ENCODE data around the gene RAB1A. TPM values are rescaled to one million over a fixed set of nuclear protein-coding genes. Genes with fewer than 3 reads are reported as not detected.

Gene RAB1A
- total and polyA plus RNA-seq, 2 of the 13 experiments (the other 11 are each of a cell fraction or from before 2014, with no cell fraction given): 206 to 226 TPM

- TF ChIP-seq PTBP1 (IDR thresholded peaks at IDR 0.05; ENCODE audit: low read depth, low read length, poor library complexity, severe bottlenecking) (no peak), ZSCAN25 (CRISPR knock-in tag; IDR thresholded peaks at IDR 0.05) (0 out of 2 replicates have a peak, but pooled peaks have one; percentile 41), ZNF672 (CRISPR knock-in tag; IDR thresholded peaks at IDR 0.05) (no peak), SSRP1 (CRISPR knock-in tag; IDR thresholded peaks at IDR 0.05) (0 out of 2 replicates have a peak, but pooled peaks have one; percentile 31), ZNF678 (CRISPR knock-in tag; IDR thresholded peaks at IDR 0.05) (no peak), ZBTB44 (CRISPR knock-in tag; IDR thresholded peaks at IDR 0.05) (no peak), EZH2 (conservative IDR thresholded peaks at IDR 0.05; ENCODE audit: low read depth, low read length) (no peak), CSRNP1 (CRISPR knock-in tag; IDR thresholded peaks at IDR 0.05) (peak; percentile 84), ZNF780A (CRISPR knock-in tag; IDR thresholded peaks at IDR 0.05) (peak; percentile 17; the same call in 1 of the 2 replicates), GLMP (CRISPR knock-in tag; IDR thresholded peaks at IDR 0.05; ENCODE audit: borderline replicate concordance) (no peak), USF2 (IDR thresholded peaks at IDR 0.05; ENCODE audit: low read depth, low read length) (no peak), USF2 (CRISPR knock-in tag; IDR thresholded peaks at IDR 0.05; ENCODE audit: borderline replicate concordance) (peak; percentile 55; the same call in 1 of the 2 replicates), ZNF878 (CRISPR knock-in tag; IDR thresholded peaks at IDR 0.05) (no peak), ZNF354B (CRISPR knock-in tag; IDR thresholded peaks at IDR 0.05) (no peak; the same call in 1 of the 2 replicates), ZNF713 (CRISPR knock-in tag; IDR thresholded peaks at IDR 0.05) (no peak), CCAR2 (optimal IDR thresholded peaks at IDR 0.05; ENCODE audit: low read depth, low read length) (no peak), HDAC1 (CRISPR knock-in tag; IDR thresholded peaks at IDR 0.05) (peak; percentile 32; the same call in 1 of the 2 replicates), PRDM15 (CRISPR knock-in tag; IDR thresholded peaks at IDR 0.05) (no peak)
Observed at GRCh38 chr2:65055422-65056214, 74.3 kb downstream of the RAB1A start (continued).
